ENCODE results near the gene CDK19. TPM values are rescaled to one million over a fixed set of nuclear protein-coding genes. Genes with fewer than 3 reads are reported as not detected.

CDK19 gene
- total and polyA plus RNA-seq, 2 donors (not counting 1 experiment from before 2014, with no cell fraction given) = 11.2 to 11.3 TPM

DNA sequence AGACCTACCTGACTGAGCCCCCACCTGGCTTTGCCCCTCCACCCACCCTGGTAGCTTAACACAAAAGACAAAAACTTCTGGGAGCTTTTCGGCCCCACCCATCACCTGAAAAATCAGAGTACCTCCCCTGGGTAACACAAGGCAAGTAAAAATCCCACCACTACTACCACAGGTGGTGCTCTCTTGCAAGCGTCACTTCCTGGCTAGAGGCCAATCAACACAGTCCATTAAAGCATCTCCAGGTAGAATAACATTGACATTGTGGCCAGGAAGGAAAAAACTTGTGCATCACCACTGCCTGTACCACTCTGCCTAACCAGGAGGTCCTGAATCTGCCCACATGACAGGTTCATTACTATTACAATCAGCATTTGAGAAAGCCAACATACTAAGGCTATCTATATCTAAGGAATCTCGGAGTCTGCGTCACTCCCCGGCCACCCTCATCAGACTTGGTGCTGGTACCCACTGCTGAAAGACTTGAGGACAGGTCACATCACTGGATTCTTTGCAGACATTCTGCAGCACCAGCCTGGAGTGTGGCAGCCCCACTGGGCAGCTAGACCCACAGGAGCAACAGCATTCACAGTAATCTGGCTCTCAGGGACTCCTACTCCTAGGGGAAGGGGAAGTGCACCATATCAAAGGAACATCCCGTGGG is 125.9 kb downstream of the CDK19 start:
- Histone ChIP-seq H3K27ac (ENCODE audit: insufficient read depth, low read length) (no peak overlapping the region), H3K4me3 (replicated peaks in 1 of 4; ENCODE audit: control extremely low read depth in 1 of 4, insufficient read depth in 1 of 4, low read depth in 3 of 4, low read length in 4 of 4) (no peak overlapping the region), H3K9me3 (ENCODE audit: control insufficient read depth, insufficient read depth, low read depth, low read length) (no peaks in the 10 kb centered on the region), H3K79me2 (ENCODE audit: control insufficient read depth, insufficient read depth, low read length) (no peaks in the 10 kb centered on the region), H3K36me3 (ENCODE audit: control insufficient read depth, insufficient read depth, low read length) (no peaks in the 10 kb centered on the region), H3K9ac (ENCODE audit: insufficient read depth, low read length) (no peak overlapping the region), H3K4me1 (ENCODE audit: control insufficient read depth, extremely low read depth, insufficient read depth, low read length) (no peaks in the 10 kb centered on the region), H3K27me3 (ENCODE audit: control insufficient read depth, insufficient read depth, low read length) (no peaks in the 10 kb centered on the region), H4K20me1 (ENCODE audit: control insufficient read depth, extremely low read depth, insufficient read depth, low read length) (no peaks in the 10 kb centered on the region), H2AFZ (ENCODE audit: low read length) (no peak overlapping the region), H3K4me2 (ENCODE audit: extremely low read depth, insufficient read depth, low read length) (no peak overlapping the region)
- DNase-seq (ENCODE audit: low read depth in 2 of 2) = no peak
- TF ChIP-seq, protein P1, sequence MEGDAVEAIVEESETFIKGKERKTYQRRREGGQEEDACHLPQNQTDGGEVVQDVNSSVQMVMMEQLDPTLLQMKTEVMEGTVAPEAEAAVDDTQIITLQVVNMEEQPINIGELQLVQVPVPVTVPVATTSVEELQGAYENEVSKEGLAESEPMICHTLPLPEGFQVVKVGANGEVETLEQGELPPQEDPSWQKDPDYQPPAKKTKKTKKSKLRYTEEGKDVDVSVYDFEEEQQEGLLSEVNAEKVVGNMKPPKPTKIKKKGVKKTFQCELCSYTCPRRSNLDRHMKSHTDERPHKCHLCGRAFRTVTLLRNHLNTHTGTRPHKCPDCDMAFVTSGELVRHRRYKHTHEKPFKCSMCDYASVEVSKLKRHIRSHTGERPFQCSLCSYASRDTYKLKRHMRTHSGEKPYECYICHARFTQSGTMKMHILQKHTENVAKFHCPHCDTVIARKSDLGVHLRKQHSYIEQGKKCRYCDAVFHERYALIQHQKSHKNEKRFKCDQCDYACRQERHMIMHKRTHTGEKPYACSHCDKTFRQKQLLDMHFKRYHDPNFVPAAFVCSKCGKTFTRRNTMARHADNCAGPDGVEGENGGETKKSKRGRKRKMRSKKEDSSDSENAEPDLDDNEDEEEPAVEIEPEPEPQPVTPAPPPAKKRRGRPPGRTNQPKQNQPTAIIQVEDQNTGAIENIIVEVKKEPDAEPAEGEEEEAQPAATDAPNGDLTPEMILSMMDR (conservative IDR thresholded peaks at IDR 0.05 in 1 of 2, IDR thresholded peaks at IDR 0.05 in 1 of 2; ENCODE audit: low read depth in 1 of 2, low read length in 2 of 2) = no peak
- TF ChIP-seq EZH2 (IDR thresholded peaks at IDR 0.05; ENCODE audit: low read length, missing control alignments) = no peak

DNA sequence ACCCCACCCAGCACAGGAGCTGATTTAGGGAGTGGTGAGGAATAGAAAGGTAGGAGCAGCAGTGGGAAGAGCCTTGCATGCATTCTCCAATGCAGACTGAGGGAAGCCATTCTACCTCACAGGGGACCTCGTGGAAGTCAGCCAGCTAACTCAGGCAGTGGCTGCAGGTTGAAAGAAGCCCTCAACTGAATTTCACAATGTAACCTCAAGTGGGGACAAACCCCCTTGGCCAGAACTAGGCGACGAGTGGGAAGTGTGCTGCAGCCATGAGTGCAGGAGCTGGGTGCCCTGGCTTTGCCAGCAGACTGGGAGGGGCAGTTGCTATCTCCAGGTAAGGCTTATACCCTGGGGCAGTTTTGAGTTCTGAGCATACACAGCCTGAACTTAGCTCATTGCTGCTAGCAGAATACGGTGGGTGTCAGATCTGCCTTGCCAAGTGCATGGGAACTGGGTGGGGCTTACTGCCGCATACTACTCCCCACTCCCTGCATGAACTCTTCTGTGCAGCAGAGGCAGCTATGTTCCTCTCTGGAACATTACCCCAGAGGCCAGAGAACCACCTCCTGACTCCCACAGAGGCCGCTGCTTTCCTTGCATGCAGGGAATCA is 126.5 kb downstream of the CDK19 start:
- Histone ChIP-seq H3K27me3 (ENCODE audit: control insufficient read depth, insufficient read depth, low read length) (no peaks in the 10 kb centered on the region), H3K9me3 (ENCODE audit: control insufficient read depth, insufficient read depth, low read depth, low read length) (no peaks in the 10 kb centered on the region), H3K36me3 (ENCODE audit: control insufficient read depth, insufficient read depth, low read length) (no peaks in the 10 kb centered on the region), H3K4me1 (ENCODE audit: control insufficient read depth, extremely low read depth, insufficient read depth, low read length) (no peaks in the 10 kb centered on the region), H4K20me1 (ENCODE audit: control insufficient read depth, extremely low read depth, insufficient read depth, low read length) (no peaks in the 10 kb centered on the region), H3K4me2 (ENCODE audit: extremely low read depth, insufficient read depth, low read length) (no peak overlapping the region), H3K4me3 (replicated peaks in 1 of 4; ENCODE audit: control extremely low read depth in 1 of 4, insufficient read depth in 1 of 4, low read depth in 3 of 4, low read length in 4 of 4) (no peak overlapping the region), H3K79me2 (ENCODE audit: control insufficient read depth, insufficient read depth, low read length) (no peaks in the 10 kb centered on the region), H3K9ac (ENCODE audit: insufficient read depth, low read length) (no peak overlapping the region), H2AFZ (ENCODE audit: low read length) (no peak overlapping the region), H3K27ac (ENCODE audit: insufficient read depth, low read length) (no peak overlapping the region)
- DNase-seq (ENCODE audit: low read depth in 2 of 2) = no peak
- TF ChIP-seq EZH2 (IDR thresholded peaks at IDR 0.05; ENCODE audit: low read length, missing control alignments) = no peak
- TF ChIP-seq, protein P1 (conservative IDR thresholded peaks at IDR 0.05 in 1 of 2, IDR thresholded peaks at IDR 0.05 in 1 of 2; ENCODE audit: low read depth in 1 of 2, low read length in 2 of 2) = no peak

DNA sequence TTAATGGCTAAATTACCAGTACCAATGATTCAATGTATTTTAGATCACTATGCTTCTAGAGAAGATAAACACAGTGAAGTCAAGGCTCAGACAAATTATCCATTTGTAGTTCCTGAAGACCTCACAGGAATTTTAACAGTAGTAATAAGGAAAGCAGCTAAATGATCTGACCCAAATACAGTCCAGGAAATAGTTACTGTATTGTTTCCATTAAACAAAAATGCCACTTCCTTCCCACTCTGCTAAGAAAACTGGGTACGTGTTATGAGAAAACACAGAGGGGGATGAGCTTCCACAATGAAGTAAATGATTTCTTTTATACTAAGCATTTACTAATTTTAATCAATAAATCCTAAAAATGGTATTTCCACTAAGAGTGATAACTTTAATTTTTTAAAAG is 127.9 kb downstream of the CDK19 start:
- TF ChIP-seq, protein P1 (conservative IDR thresholded peaks at IDR 0.05 in 1 of 2, IDR thresholded peaks at IDR 0.05 in 1 of 2; ENCODE audit: low read depth in 1 of 2, low read length in 2 of 2) = no peak
- TF ChIP-seq EZH2 (IDR thresholded peaks at IDR 0.05; ENCODE audit: low read length, missing control alignments) = no peak
- Histone ChIP-seq H3K4me2 (ENCODE audit: extremely low read depth, insufficient read depth, low read length) (no peak overlapping the region), H3K4me3 (replicated peaks in 1 of 4; ENCODE audit: control extremely low read depth in 1 of 4, insufficient read depth in 1 of 4, low read depth in 3 of 4, low read length in 4 of 4) (no peak overlapping the region), H3K4me1 (ENCODE audit: control insufficient read depth, extremely low read depth, insufficient read depth, low read length) (no peaks in the 10 kb centered on the region), H3K9ac (ENCODE audit: insufficient read depth, low read length) (no peak overlapping the region), H3K27me3 (ENCODE audit: control insufficient read depth, insufficient read depth, low read length) (no peaks in the 10 kb centered on the region), H3K9me3 (ENCODE audit: control insufficient read depth, insufficient read depth, low read depth, low read length) (no peaks in the 10 kb centered on the region), H3K36me3 (ENCODE audit: control insufficient read depth, insufficient read depth, low read length) (no peaks in the 10 kb centered on the region), H3K79me2 (ENCODE audit: control insufficient read depth, insufficient read depth, low read length) (no peaks in the 10 kb centered on the region), H2AFZ (ENCODE audit: low read length) (no peak overlapping the region), H3K27ac (ENCODE audit: insufficient read depth, low read length) (no peak overlapping the region), H4K20me1 (ENCODE audit: control insufficient read depth, extremely low read depth, insufficient read depth, low read length) (no peaks in the 10 kb centered on the region)
- DNase-seq (ENCODE audit: low read depth in 2 of 2) = no peak
